LNCAP (cell line): ENCODE measurements around the gene CALHM1.

Experiments used
- CTCF ChIP-seq: fragments of 450-650 bp; IDR thresholded peaks from 2 replicates; pipeline ENCODE4 v1.5.1; 2017; ENCODE audit warnings: mild to moderate bottlenecking

Gene CALHM1

DNA sequence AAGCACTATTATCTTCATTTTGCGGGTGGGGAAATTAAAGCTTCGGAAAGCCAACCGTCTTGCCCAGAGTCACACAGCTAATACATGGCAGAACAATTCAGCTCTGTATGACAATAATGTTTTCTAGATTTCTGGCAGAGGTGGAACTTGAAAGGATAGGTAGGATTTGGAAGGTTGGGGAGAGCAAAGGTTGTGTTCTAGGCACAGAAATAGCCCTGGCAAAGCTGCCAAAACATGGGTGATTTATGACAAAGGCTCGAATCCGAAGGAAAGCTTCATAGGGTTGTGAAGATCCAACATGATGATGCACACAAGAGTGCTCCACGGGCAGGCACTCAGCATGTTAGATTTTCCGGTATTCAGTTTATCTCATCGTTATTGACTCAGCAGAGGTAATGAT is 43.1 kb downstream of the CALHM1 start:
- no peak for TF ChIP-seq CTCF

GRCh38 chr10:103413564-103413963 is 45.1 kb downstream of the CALHM1 start:
- no peak for TF ChIP-seq CTCF
